Measurements from ENCODE around the gene RCSD1.
"Not testable (repeated sequence)": the region's sequence is repeated elsewhere in the genome, so short reads cannot be mapped to it uniquely, and the experiment has no call there.

RCSD1 gene

GRCh38 chr1:167719715-167720421, 89.8 kb downstream of the RCSD1 start:
- DNase-seq, result not testable (repeated sequence)

DNA sequence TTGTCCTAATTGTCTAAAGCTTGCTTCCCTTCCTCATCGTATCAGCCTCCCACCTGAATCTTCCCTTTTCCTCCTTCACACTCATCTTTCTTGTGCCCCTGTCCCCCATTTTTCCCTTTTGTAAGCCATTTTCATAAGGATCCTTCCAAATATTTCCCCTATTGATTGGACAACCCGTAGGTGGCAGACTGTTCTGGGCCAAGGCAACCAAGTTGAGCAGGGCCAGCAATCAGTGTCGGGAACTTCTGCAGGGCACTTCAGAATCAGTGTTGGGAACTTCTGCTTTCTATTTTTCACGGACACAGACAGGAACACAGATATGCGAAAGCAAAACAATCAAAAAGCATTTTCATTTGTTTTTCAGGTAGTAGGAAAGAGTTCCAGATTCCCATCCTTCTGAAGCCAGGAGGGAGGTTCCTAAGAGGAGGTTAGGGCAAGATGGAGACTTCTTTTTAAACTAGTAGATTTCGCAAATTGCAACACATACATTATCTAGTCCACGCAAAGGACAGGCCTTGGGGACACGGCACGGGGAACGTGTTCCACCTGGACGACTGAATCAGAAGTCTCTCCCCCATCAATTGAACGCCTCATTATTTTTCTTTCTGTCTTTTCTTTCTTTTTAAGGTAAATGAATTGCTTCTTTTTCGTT, 91.1 kb downstream of the RCSD1 start:
- no peak for DNase-seq

DNA sequence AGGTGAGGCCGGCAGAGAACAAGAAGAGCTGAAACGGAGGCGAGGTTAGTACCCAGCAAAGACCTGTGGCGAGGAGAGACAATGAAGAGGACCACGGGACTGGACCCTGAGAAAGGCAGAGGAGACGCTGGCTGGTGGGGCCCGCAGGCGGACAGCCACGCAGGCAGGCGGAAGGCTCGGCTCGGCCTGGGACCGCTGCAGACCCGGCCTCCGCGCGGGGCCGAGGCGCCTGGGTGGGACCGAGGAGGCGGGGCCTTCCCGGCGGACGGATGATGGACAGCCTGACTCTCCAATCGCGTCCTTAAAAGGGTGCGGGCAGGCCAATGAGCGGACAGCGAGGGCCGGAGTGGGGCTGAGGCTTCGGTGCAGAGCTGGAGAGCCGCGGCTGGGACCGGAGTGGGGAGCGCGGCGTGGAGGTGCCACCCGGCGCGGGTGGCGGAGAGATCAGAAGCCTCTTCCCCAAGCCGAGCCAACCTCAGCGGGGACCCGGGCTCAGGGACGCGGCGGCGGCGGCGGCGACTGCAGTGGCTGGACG, 91.7 kb downstream of the RCSD1 start, which contains the start of gene MPZL1:
TSS of gene MPZL1 (plus strand) at position 366 of the 535 bp plus-strand sequence. CDS start 170 bp downstream, outside the sequence.
- DNase-seq, result peak; percentile 92

DNA sequence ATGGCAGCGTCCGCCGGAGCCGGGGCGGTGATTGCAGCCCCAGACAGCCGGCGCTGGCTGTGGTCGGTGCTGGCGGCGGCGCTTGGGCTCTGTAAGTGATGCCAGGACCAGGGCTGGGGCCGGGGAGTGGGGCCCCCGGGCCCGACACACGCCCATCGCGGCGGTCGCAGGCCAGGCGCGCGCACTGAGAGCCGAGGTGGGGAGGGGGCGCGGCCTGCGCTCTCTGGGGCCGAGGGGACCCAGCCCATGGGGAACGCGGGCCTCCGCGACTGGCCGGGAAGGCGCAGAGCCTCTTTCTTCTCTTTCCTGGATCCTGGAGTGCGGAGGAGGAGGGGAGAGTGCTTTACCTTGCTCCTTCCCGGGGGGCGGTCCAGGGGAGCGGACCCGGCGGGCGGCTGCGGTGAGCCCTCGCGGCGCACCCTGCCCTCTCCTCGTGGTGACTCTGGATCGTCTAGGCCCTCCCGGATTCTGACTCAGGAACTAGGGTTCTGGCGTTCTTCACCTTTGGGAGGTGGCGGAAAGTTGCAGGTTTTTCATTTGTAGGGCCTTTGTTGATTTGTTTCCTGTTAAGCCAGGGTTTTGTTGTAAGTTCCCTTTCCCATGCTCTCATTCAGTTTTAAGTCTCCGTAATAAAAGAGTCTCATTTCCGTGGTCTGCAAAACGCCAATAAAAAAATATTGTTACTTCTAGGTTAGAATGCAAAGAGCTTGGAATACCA, 92.3 kb downstream of the RCSD1 start:
- DNase-seq, result no peak

DNA sequence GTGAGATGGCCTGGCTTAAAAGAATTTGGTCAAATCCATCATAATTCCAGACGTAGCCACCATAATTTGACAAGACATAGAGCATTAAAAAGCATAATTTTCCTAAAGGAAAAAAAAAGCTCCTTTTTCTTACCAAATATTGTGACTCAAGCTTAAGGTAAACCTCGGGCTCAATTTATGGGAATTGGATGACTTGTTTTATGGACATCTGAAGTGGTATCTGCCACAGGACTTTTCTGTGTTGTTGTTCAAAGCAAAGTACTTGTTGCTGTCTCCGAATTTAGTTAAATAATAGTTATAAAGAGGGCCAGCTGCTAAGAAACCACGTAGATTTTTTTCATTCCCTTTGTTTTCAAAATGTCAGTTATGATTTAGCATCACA, 92.8 kb downstream of the RCSD1 start:
- no peak for DNase-seq

- DNase-seq, result no peak
Observed at GRCh38 chr1:167723707-167724323, 93.8 kb downstream of the RCSD1 start.

DNA sequence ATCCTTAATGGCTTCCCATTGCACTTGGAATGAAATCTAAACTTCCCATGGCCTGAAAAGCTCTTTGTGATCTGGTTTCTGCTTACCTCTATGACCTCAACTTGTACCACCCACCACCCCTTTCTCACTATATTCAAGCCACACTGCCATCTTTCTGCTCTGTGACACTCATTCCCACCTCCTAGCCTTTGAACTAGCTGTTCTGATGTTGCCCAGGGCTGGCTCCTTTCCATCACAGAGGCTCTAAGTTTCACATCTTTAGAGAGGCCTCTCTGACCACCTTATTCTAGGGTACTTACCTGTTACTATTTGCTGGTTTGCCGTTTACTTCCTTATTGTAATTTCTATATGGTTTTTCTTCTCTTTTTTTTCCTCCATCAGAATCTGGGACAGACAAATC, 96.0 kb downstream of the RCSD1 start:
- no peak for DNase-seq

GRCh38 chr1:167728818-167729410, 98.9 kb downstream of the RCSD1 start:
- DNase-seq, result no peak

GRCh38 chr1:167734227-167734626, 104.2 kb downstream of the RCSD1 start:
- no peak for DNase-seq

- DNase-seq, result no peak
Observed at GRCh38 chr1:167734841-167735240, 104.8 kb downstream of the RCSD1 start.

GRCh38 chr1:167737169-167737568, 107.1 kb downstream of the RCSD1 start:
- no peak for DNase-seq

GRCh38 chr1:167738158-167738557, 108.1 kb downstream of the RCSD1 start:
- no peak for DNase-seq

GRCh38 chr1:167739752-167740151, 109.7 kb downstream of the RCSD1 start:
- no peak for DNase-seq

GRCh38 chr1:167741103-167741502, 111.1 kb downstream of the RCSD1 start:
- DNase-seq, result not testable (repeated sequence)

GRCh38 chr1:167742392-167743057, 112.5 kb downstream of the RCSD1 start:
- not testable (repeated sequence) for DNase-seq

DNA sequence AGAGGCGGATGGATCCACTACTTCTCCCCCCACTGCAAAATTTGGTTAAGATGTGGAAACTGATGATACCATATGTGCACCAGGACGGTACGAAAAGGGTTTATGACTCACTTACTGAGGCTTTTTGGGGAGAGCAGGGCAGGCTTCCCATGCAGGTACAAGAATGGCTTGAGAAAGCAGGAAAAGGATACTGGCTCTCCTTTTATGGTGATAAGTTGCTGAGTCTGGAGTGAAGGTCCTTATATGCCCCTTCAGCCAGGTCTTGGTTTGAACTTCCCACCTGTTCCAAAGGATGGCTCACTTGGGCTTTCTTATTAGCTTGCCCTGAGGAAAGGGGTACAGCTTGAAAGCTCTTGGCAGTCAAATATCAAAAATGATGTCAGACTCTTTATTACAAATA, 114.9 kb downstream of the RCSD1 start:
- DNase-seq, result no peak

DNA sequence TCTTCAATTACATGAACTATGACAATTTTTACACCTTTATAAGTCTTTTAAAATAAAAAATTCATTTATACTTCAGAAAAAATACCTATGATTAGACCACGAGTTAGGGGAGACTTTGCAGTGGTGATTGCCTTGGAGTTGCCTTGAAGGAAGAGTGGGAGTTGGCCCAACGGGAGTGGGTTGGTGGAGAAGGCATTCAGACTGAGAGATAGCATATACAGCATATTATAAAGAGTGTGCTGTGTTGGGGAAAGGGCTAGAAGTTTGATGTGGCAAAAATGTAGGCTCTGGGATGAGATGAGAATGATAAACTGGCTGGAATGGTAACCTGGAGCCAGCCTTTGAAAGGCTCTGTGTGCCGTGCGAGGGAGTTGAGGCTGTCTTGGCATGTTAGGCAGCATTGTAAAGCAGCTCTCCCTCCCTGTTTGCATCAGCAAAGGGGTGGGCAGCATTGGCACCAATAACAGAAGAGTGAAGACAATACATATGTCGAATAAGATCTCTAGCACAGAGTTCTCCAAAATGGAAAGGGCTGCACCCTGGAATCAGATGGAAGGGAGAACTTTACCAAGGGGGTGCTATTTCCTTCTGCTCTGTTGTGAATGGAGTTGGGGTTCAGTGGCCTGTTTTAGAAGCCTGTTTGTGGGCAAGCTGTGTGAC, 116.1 kb downstream of the RCSD1 start:
- no peak for DNase-seq

DNA sequence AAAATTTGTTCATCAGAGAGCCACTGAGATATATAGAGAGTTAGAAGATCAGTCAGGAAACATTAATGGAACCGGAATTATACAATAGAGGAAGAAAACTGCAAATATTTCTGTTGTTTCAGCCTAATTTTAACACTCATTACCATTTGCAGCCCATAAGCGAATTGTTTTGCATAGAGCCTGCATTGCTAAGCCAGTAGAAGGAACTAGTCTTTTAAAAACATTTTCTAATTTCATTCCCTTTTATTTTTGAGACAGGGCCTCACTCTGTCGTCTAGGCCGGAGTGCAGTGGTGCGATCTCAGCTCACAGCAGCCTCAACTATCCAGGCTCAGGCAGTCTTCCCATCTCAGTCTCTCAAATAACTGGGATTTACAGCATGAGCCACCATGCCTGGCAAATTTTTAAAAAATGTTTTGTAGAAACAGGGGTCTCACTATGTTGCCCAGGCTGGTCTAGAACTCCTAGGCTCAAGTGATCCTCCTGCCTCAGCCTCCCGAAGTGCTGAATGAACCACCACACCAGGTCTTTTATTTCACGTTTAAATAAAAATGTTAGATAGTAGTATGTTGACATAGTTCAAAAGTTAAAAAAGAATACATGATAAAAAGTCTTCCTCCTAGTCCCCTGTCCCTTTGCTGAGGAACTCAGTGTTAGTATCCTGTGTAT, 117.1 kb downstream of the RCSD1 start:
- DNase-seq, result no peak

- DNase-seq, result no peak
Observed at GRCh38 chr1:167747988-167748387, 118.0 kb downstream of the RCSD1 start.

GRCh38 chr1:167748906-167749305, 118.9 kb downstream of the RCSD1 start:
- DNase-seq, result no peak

DNA sequence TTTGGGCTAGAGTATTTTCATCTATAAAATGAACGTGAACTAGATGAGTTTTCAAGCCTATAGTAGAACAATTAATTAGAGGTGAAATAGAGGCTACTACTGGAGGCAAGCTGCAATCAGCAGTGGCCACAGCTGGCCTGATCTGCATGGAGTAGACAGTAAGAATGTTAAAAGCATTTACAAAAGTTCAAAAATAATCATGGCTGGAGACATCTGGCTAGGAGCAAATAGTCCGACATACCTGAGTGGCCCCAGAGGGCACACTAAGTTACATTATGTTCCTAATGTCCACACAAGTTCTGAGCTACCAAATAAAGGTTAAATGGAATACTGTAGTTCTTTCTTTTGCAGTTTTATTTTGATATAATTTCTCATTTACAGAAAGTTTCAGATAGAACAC, 119.7 kb downstream of the RCSD1 start:
- DNase-seq, result no peak
